ENCODE results near the gene NLRX1.
"Not testable (repeated sequence)": the region's sequence is repeated elsewhere in the genome, so short reads cannot be mapped to it uniquely, and the experiment has no call there.

The NLRX1 gene

DNA sequence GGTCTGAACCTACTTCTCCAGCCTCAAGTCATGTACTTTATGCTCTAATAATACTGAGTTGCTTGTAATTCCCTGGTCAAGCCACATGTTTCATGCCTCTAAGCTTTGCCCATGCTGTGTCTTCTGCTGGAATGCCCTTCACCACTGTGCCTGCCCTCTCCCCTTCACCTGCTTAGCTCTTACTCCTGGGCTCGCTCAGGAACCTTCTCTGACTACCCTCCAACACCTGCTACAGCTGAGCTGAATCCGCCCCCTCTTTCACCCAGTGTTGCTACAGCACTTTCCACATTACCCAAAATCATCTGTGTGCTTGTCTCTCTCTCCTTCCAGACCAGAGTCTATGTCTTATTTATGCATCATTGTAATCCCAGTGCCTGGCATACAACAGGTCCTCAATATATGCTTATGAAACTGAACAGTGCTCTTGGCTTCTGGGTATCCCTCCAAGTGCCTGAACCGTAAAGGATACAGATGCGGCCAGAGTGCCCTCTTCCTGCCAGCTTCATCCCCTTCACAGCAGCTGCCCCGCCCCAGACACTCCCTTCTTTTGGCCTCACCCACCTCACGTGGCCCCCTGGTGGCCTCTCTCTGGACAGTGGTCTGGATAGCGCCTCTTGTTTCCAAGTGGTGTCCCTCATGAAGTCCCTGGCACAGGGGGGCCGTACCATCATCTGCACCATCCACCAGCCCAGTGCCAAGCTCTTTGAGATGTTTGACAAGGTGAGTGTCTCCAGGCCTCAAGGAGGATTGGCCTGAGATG is 12.6 kb upstream of the NLRX1 start:
- DNase-seq = no peak

DNA sequence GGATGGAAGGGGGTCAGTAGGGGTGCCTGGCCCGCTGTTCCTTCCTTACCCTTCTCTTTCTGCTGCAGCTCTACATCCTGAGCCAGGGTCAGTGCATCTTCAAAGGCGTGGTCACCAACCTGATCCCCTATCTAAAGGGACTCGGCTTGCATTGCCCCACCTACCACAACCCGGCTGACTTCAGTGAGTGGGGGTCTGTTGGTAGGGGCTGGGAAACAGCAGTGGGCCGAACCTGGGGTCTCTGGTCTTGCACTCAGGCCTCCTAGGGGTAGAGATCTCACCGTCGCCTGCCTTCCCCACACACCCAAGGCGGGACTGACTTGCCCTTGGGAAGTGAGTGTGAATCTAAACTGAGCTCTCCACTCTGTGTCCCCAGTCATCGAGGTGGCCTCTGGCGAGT is 12.0 kb upstream of the NLRX1 start:
- no peak for DNase-seq

DNA sequence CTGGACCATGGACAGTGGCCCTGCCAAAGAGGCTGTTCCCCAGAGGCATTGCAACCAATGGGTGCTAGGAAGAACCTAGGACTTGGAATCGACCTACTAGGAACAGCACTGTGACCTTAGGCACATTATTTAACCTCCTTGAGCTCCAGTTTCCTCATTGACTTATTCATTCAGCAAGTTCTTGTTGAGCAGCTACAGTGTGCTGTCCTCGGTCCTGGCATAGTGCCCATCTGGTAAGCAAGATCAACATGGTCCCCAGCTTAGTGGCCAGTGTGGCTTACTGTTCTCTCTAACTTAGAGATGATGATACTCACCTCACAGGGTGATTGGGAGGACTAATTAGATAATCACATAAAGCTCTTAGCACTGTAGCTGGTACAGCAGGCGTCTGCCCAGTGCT is 11.5 kb upstream of the NLRX1 start:
- DNase-seq = no peak

DNA sequence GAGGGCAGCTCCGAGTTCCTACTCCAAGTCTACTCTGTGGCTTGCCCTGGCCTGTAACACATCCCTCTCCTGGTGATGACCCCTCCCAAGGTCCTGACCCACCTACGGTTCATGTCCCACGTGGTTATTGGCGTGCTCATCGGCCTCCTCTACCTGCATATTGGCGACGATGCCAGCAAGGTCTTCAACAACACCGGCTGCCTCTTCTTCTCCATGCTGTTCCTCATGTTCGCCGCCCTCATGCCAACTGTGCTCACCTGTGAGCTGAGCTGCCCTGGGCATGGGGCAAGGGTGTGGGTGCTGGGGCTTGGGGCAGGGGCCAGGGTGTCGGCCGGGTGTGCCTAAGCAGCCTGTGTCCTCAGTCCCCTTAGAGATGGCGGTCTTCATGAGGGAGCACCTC is 10.1 kb upstream of the NLRX1 start:
- DNase-seq = no peak

DNA sequence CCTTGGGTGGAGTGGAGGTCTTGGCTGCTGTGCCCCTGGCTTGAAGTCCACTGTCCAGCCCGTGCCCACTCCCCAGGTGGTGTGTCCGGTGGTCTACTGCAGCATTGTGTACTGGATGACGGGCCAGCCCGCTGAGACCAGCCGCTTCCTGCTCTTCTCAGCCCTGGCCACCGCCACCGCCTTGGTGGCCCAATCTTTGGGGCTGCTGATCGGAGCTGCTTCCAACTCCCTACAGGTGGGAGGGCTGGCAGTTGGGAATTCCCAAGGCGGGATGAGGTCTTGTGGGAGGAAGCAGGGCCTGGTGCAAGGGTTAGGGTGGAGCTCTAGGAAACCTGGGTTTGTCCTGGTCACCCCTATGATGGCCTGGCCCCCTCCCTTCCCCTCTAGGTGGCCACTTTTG is 8.4 kb upstream of the NLRX1 start:
- DNase-seq = no peak

DNA sequence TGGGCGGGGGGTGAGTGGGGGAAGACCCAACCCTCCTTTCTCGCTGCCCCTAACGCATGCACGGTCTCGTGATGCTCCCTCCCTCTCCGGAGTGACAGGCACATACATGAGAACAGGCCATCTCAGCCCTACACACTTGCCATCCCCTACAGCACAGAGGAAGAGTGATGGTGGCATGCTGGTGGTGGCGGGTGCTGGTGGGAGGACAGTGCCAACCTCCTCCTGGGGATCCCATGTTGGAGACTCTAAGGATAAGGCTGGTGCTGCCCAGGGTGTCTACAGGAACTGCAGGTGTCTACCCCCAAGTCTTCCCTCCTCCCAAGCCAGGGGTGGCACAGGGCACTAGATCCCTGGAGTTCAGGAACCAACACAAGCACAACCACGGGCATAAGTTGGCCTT is 6.7 kb upstream of the NLRX1 start:
- no peak for DNase-seq

DNA sequence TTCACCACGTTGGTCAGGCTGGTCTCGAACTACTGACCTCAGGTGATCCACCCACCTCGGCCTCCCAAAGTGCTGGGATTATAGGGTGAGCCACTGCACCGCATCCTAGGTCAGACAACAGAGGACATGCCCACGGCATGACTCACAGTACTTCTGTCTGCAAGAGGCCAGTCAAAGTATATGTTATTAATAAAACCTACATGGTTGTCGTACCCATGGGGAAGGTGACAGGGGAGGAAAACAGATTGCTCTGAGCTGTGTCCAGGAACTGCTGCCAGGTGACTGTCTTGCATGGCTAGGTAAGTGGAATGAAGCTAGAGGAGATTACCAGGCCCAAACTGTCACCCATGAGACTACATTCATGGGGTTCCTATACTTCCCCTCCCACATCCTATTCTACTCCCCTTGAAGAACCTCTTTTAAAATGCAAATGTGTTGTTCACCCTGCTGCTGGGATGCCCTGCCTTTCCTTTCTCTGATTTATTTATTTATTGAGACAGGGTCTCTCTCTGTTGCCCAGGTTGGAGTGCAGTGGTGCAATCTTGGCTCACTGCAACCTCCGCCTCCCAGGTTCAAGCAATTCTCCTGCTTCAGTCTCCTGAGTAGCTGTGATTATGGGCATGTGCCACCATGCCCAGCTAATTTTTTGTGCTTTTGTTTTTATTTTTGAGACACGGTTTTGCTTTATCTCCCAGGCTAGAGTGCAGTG is 2.0 kb upstream of the NLRX1 start:
- DNase-seq = no peak

DNA sequence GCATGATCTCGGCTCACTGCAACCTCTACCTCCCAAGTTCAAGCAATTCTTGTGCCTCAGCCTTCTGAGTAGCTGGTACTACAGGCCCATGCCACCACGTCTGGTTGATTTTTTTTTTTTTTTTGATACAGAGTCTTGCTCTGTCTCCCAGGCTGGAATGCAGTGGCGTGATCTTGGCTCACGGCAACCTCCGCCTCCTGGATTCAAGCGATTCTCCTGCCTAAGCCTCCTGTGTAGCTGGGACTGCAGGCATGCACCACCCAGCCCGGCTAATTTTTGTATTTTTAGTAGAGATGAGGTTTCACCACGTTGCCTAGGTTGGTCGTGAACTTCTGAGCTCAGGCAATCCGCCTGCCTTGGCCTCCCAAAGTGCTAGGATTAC is 1.5 kb upstream of the NLRX1 start:
- DNase-seq = not testable (repeated sequence)

DNA sequence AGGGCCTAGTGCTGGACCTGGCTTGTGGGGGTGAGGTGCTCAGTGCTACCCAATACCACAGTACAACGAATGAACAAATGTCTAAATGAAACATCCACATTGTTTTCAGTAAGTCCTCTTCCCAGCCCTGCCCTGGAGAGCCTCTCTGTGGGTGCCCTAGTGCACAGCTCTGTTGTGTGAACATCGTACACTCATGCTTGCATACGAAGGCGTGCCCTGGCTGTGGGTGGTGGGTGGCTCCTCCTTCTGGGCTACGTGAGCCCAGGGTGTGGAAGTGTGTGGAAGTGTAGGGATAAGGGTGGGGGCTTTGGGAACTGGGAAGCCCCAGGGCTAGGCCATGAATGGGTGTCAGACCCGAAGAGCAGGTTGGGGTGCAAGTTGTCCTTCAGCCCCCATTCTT is 592 bp upstream of the NLRX1 start:
- no peak for DNase-seq

DNA sequence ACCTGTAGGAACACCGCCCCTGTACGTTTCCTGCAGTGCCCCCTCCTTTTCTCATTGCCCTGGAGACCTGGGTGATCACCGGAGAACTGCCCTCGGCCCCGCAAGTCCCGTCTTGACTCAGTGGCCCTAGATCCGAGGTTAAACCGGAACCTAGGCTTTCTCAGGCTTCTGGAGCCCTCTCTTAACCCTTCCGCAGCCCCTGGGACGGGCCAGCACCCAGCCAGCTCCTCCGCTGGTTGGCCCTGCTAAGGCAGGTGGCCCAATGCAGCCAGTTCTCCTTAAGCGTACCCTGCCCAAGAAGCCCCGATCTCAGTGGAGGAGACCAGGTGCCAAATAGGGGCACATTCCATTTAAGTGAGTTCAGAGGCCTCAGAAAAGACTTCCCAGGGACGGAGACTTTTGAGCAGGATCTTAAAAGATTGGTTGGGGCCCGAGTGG is 776 bp downstream of the NLRX1 start:
- no peak for DNase-seq

DNA sequence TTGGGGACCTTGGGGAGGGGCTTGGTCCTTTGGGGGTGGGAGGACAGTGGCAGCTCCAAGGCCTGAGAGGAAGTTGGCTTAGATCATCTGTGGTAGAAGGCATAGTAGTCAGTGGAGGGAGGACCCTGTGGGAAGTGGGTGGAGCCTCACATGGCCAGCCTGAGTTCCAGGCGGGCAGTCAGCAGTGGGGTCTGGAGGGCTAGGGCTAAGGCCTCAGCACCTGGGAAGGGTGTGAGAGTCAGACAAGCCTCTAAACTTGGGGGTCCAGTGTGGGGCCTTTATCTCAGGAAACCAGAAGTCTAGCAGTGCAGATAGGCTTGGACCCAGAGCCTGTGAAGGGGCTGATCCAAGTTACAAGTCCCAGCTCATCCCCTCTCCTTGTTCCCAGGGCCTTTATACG is 4.0 kb downstream of the NLRX1 start:
- no peak for DNase-seq

DNA sequence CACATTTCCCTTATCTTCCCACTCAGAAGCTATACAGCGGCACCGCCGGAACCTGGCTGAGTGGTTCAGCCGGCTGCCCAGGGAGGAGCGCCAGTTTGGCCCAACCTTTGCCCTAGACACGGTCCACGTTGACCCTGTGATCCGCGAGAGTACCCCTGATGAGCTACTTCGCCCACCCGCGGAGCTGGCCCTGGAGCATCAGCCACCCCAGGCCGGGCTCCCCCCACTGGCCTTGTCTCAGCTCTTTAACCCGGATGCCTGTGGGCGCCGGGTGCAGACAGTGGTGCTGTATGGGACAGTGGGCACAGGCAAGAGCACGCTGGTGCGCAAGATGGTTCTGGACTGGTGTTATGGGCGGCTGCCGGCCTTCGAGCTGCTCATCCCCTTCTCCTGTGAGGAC is 4.9 kb downstream of the NLRX1 start:
- DNase-seq = no peak

DNA sequence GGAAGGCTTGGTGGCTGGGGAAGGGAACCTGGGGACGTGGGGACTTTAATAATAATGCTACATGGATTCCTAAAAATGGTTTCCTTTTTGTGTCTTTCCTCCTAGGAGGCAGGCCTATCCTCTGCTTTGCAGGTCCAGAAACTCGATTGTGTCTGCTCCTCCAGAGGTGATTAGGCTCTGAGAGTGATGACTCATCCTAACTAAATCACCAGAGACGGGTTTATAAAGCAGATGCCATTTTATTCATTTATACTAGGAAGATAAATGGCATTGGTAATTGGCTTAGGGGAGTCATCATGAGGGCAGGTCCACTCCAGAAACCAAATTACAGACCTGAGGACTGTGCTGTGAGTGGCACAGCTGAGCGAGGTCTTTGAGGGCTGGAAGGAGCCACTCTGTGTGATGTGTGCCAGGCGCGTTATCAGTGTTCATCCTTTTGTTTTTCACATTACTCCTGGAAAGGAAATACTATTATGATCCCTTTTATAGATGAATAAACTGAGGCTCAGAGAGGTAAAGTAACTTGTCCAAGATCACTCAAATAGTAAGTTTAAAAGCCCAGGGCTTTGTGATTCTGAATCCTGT is 7.1 kb downstream of the NLRX1 start:
- DNase-seq = no peak

DNA sequence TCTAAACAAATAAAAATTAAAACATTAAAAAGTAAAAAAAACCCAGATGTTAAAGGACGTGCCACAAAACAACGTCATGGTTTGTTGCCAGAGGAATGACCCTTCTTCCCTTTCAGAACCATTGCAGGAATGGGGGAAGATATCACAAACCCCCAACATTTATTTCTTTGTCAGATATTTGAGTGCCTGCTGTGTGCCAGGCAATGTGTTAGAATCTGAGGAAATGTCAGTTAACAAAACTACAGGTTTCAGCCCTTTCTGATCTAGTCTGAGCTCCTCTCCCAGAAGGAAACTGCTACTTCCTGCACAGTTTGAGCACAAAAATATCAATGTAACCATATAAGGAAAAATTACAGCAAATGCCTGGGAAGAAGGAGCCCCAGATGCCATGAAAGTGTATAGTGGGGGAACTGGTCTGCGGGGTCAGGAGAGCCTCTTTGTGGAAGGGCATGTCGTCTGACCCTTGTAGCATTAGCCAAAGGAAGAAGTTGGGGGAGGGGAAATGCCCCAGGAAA is 9.7 kb downstream of the NLRX1 start:
- DNase-seq = no peak

DNA sequence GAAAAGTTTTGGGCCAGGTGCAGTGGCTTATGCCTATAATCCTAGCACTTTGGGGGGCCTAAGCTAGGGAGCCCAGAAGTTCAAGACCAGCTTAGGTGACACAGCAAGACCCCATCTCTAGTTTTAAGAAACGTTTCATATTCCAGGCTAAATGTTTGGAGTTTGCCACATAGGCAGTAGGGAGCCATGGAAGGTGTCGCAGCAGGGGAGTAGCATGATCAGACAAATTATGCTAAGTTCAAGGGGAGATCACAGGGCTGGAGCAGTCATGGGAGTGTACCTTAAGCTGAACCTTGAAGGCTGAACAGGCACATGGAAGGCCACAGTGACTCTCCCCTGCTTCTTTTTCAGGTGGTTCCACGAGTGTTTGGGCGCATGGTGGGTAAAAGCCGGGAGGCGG is 10.8 kb downstream of the NLRX1 start:
- DNase-seq = no peak

DNA sequence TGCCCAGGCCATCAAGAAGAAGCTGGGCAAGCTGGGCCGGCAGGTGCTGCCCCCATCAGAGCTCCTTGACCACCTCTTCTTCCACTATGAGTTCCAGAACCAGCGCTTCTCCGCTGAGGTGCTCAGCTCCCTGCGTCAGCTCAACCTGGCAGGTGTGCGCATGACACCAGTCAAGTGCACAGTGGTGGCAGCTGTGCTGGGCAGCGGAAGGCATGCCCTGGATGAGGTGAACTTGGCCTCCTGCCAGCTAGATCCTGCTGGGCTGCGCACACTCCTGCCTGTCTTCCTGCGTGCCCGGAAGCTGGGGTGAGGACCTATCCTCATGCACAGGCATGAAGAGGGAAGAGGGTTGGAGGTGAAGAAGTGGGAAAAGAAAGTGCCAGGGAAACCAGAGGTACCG is 11.5 kb downstream of the NLRX1 start:
- peak; percentile 81 for DNase-seq

DNA sequence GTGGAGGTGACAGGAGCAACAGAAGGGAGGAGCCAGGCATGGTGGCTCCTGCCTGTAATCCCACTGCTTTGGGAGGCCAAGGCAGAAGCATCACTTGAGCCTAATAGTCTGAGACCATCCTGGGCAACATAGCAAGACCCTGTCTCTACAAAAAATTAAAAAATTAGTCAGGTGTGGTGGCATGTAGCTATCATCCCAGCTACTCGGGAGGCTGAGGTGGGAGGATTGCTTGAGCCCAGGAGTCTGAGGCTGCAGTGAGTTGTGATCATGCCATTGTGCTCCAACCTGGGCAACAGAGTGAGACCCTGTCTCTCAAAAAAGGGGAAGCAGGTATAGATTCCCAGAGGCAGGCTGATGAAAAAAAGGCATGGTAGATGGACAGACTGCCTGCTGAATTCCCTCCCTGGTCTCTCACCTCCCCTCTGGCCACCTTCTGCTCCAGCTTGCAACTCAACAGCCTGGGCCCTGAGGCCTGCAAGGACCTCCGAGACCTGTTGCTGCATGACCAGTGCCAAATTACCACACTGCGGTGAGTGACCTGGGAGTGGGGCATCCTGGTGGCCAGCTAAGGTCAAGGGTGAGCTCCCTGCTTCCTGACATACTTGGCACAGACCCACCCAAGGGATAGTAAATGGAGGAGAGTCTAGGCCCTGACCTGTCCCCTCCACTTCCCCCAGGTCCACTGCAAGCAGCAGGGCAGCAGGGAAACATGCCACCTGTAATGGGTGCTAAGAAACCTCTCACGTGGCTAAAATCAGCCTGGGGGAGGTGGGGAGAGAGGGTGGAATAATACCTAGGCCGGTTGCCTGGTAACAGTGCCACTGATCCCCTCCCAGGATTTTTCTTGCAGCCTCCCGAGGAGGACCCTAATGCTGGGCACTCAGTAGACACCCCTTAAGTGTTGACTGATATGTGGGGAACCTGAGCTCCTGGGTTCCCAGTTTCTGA is 12.5 kb downstream of the NLRX1 start:
- no peak for DNase-seq

DNA sequence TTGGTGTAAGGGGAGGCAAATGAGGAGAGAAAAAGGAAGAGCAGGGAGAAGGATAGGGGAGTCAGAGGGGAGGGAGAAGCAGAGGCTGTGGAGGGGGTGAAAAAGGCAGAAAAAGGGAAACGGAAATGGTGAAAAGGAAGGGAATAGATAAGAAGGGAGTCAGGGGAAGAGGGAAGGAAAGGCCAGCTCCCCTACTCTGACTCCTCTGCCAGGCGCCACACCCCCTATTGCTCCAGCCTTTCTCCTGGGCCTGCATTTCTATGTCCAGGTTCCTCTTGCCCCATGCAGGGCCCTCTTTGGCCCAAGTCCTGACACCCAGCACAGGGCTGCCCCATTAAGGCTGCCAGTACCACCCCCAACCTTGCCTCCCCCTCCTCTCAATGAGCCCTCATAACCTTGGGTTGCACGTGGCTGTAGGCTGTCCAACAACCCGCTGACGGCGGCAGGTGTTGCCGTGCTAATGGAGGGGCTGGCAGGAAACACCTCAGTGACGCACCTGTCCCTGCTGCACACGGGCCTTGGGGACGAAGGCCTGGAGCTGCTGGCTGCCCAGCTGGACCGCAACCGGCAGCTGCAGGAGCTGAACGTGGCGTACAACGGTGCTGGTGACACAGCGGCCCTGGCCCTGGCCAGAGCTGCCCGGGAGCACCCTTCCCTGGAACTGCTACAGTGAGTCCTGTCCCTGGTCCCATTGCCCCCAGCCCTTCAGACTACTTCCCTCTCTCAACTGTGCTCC is 13.3 kb downstream of the NLRX1 start:
- no peak for DNase-seq

DNA sequence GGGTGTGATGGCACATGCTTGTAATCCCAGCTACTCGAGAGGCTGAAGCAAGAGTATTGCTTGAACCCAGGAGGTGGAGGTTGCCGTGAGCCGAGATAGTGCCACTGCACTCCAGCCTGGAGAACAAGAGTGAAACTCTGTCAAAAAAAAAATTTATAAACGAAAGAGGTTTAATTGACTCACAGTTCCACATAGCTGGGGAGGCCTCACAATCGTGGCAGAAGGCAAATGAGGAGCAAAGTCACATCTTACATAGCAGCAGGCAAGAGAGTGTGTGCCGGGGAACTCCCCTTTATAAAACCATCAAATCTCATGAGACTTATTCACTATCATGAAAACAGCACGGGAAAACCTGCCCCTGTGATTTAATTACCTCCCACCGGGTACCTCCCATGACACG is 15.9 kb downstream of the NLRX1 start:
- DNase-seq = not testable (repeated sequence)

DNA sequence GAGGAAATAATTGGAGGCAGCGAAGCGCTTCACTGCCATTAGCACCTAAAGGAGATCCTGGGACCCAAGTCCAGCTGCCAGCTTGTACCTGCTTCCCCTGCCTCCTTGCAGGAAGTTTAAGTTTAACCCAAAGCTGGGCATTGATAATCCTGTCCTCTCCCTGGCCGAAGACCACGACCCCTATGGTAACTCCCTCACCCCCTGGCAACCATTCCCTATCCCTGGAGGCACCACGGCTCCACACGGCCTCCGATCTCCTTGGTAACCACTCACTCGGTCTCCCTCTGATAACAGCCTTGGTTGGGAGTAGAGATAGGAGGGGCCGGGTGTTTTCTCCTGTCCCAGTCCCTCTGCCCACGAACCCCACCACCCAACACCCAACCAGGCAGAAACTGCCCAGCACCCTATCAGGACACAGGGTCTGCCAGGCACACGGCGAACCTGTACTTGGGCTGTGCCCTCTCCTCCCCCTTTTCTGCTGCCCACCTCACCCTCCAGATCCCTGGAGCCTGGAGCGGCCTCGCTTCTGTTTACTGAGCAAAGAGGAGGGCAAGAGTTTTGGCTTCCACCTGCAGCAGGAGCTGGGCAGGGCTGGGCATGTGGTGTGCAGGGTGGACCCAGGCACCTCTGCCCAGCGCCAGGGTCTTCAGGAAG is 17.6 kb downstream of the NLRX1 start:
- DNase-seq = no peak

DNA sequence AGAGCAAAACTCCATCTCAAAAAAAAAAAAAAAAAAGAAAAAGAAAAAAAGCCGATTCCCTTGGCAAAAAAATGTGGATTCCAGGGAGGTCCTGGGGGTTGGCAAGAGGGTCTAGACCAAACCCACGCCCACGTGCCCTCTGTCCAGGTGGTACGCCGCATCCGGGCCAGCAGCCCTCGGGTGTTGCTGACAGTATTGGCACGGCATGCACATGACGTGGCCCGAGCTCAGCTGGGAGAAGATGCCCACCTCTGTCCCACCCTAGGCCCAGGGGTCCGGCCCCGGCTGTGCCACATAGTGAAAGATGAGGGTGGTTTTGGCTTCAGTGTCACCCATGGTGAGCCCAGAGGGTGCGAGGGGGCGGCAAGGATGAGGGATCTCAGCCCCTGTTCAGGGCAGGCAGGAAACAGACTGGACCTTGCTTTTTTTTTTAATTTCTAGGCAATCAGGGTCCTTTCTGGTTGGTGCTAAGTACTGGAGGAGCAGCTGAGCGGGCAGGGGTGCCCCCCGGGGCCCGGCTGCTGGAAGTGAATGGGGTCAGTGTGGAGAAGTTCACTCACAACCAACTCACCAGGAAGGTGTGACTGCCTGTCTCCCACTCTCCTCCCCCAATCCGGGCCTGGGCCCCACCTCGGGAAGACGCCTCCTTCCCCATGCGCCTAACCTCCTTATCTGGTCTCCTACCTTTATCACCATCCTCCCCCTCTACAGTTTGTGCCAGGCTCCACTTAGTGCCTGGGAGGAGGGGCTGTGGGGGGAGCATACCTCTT is 18.8 kb downstream of the NLRX1 start:
- DNase-seq = no peak

All from NCI-H2107 (cell line).